IPS-18c (cell line): ENCODE data around the gene SYTL1.

ENCODE experiments used
- H3K4me3 ChIP-seq: 2 replicates; pipeline ENCODE4 v1.7.0; 2013; ENCODE audit warnings: low read depth, mild to moderate bottlenecking, low read length, moderate library complexity; ENCODE audit not compliant: insufficient read depth
- H3K9me3 ChIP-seq: one replicate; pipeline ENCODE4 v1.6.1; 2013; ENCODE audit warnings: mild to moderate bottlenecking, low read length, moderate library complexity; ENCODE audit not compliant: control insufficient read depth, insufficient read depth

Gene SYTL1, protein sequence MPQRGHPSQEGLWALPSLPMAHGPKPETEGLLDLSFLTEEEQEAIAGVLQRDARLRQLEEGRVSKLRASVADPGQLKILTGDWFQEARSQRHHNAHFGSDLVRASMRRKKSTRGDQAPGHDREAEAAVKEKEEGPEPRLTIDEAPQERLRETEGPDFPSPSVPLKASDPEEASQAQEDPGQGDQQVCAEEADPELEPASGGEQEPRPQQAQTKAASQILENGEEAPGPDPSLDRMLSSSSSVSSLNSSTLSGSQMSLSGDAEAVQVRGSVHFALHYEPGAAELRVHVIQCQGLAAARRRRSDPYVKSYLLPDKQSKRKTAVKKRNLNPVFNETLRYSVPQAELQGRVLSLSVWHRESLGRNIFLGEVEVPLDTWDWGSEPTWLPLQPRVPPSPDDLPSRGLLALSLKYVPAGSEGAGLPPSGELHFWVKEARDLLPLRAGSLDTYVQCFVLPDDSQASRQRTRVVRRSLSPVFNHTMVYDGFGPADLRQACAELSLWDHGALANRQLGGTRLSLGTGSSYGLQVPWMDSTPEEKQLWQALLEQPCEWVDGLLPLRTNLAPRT

DNA sequence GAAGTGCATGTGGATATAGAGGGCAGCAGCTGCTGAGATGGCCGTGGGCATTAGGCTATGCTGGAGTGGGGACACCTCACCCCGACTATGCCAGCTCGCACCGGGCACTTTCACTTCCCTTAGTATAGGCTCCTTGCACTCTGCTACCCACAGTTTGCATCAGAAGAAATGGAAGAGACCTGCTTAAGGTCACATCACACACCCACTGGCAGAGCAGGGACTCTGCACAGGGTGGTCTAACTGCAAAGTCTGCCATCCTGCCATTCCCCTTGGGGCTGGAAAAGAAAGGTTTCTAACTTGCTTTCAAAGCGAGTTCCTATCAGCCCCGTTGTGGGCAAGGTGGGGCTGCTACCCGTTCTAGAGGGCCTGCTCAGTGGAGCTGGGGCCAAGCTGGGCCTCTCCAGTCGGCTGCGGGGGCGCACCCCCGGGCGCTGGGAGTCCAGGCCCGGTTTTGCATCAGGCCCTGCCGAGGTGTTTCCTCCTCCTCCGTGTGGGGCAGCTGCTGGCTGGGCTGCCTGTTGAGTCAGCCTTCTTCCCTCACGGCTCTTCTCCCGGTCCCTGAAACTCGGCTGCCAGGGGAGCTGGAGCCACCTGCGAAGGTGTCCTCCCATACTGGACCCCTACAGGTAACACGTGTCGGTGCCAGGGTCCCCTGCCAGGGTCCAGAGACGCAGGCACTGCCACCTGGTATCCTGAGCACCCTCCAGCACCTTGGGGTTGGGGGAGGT is at the start of gene SYTL1:
Gene SYTL1, plus strand, starts transcription at position 498 of the 728 bp plus-strand sequence. CDS start 3,313 bp downstream, outside the sequence.
- no peaks in the 10 kb centered on the region for H3K9me3 ChIP-seq
- peak within 1 kb of the TSS; percentile 61 for H3K4me3 ChIP-seq

DNA sequence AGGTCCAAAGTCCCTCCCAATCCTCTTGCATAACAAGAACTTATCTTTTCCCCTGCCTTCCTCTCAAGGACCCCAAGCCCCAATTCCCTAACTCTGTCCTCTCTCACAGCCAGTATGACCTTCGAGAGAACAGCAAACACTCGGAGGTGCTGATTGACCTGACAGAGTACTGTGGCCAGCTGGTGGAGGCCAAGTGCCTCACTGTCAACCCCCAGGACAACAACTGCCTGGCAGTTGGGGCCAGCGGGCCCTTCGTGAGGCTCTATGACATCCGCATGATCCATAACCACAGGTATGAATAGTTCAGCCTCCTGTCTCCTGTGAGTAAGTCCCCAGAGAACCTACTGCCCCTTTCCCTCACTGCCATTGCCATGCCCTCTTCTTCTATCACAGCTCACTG is 49.7 kb upstream of the SYTL1 start:
- Histone ChIP-seq H3K9me3 (no peaks in the 10 kb centered on the region), H3K4me3 (no peak overlapping the region)

DNA sequence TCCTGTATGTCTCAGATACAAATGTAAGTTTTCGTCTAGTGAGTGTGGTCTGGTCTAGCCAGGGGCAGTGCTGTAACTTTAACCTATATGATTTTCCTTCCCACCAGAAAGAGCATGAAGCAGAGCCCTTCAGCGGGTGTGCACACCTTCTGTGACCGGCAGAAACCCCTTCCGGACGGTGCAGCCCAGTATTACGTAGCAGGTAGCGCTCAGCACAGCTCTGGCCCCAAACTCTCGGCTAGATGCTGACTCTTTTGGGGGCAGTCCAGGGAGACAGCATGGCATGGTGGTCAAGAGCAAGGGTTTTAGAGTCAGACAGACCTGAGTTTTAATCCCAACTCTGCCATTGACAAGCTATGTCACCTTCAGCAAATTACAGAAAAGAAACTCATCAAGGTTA is 47.9 kb upstream of the SYTL1 start:
- no peaks in the 10 kb centered on the region for H3K9me3 ChIP-seq
- H3K4me3 ChIP-seq, result no peak overlapping the region

DNA sequence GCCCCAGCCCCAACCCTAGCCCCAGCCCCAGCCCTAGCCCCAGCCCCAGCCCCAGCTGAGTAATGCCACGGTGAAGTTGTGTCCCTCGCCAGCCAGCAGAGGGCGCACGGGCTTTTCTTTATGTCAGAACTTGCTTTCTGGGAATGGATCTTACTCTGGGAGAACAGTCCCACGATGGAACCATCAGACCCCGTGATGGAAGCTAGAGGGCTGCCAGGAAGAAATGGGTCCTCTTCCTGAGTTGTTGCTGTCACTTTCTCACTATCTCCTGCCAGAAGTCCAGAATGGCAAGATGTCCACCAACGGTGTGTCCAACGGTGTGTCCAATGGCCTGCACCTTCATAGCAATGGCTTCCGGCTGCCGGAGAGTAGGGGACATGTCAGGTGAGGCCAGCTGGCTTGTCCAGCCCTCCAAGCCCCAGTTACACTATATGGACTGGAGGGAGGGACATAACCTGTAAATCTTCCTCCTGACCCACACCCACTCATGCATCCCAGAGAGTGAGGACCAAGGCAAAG is 45.0 kb upstream of the SYTL1 start:
- Histone ChIP-seq H3K4me3 (no peak overlapping the region), H3K9me3 (no peaks in the 10 kb centered on the region)

DNA sequence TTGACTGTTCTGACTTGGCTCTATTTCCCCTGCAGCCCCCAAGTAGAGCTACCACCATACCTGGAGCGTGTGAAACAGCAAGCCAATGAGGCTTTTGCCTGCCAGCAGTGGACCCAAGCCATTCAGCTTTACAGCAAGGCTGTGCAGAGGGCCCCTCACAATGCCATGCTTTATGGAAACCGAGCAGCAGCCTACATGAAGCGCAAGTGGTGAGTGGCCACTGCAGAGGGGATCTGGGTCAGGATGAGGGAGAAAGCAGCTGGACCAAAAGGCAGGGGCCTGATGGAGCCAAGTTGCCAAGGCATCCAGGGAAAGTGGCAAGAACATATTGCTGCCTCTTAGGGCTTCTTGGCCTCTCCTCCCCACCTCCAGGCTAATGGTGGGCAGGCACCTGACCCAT is 43.9 kb upstream of the SYTL1 start:
- H3K4me3 ChIP-seq, result no peak overlapping the region
- no peaks in the 10 kb centered on the region for H3K9me3 ChIP-seq

DNA sequence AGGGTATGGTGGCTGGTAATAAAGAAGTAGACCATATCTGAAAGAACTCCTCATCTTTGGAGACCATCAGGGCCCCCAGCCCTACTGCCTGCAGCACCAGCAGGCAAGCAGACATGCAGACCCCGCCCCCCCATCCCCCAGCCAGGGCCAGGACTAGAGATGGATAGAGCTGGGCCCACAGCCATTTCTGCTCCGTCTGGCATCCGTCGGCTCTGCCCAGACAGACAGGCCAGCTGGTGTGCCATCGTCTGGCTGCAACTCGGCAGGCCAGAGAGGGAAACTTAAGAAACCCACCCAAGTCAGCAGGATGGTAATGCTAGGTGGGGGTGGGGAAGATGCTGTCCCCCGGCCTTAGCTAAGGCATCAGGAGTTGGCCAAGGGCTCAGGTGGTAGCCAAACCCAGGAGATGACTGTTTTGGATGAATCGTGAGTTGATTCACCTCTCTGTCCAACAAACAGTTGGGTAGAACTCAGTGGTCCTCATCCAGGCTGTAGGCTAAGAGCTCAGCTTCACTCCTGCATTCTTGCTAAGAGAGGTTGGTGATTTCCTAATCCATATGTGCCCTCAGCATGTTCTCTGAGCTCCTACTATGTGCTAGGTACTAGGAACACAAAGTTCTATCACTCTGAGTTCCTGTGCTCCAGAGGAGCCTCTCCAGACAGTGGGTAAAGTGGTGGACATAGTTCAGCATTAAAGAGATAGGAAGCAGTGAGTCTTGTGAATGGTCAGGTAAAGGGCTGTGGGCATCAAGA is 43.0 kb upstream of the SYTL1 start:
- no peak overlapping the region for H3K4me3 ChIP-seq

DNA sequence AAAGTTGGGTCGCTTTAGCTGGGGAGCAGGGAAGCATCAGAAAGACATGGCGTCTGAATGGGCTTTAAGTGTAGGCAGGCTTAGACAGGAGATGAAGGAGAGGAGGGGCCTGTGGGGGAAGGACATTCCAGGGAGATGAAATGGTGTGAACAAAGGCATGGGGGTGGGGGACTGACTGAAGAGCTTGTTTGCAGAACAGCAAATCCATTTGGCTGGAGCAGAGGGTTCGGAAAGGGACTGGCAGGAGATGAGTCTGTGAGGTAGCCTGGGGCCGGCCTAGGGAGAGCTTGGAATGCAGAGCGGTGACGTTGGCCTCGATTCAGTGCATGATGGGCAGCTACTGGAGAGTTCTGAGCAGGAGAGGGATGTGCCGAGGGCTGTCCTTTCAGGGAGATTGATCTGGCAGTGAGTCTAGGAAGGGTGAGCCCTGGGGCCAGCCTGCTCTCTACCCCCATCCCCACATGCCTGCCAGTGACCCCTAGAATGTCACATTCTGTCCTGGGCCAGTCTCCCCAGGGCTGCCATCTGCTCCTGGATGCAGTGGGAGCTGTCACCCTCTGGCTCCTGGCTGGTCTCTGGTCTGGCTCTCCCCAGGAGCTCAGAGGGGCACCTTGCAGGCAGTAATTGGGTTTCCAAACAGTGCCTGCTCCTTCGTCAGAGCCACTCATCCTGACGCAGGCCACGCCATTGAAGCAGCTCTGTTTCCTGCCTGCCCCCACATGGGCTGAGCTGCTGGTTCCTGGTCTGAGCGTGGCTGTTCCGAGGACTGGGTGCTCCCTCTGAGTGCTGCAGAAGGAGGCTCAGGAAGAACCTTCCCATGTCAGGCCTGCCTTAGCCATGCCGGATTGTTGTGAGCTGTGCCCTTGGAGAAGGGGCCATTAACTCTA is 42.2 kb upstream of the SYTL1 start:
- H3K9me3 ChIP-seq, result no peaks in the 10 kb centered on the region
- H3K4me3 ChIP-seq, result no peak overlapping the region

More for the DNA sequence above, 43.0 kb upstream of the SYTL1 start:
- no peaks in the 10 kb centered on the region for H3K9me3 ChIP-seq

DNA sequence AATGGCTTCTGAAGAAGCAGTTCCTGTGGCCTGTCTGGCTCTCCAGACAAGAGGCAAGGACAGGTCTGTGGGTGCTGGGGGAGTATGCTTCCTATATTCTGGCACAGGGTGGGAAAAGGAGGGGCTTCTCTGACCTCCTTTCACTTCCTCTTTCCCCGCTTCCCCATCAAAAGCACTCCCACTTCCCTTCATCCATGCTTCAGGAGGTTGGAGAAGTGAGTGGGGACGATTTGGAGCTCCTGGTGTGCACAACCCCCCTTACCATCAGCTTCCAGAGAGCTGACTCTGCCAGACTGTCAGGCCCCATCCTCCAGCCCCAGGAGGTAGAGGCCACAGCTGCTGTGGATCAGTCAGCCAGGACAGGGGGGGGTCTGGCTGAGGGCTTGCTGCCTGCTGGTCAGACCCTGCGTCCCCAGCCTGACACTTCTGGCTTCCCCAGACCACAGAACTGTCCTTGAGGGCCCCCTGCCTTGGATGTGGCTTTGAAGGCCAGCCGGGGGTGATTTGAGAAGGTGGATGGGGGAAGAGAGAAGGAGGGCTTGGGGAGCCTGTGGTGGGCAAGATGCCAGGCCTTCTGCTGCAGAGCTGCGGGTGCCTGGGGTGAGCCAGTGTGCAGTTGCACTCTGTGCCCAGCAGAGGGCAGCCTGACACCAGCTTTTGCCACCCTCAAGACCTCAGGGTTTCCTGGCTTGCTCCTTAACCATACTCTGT is 41.3 kb upstream of the SYTL1 start:
- H3K9me3 ChIP-seq, result no peaks in the 10 kb centered on the region
- H3K4me3 ChIP-seq, result no peak overlapping the region

DNA sequence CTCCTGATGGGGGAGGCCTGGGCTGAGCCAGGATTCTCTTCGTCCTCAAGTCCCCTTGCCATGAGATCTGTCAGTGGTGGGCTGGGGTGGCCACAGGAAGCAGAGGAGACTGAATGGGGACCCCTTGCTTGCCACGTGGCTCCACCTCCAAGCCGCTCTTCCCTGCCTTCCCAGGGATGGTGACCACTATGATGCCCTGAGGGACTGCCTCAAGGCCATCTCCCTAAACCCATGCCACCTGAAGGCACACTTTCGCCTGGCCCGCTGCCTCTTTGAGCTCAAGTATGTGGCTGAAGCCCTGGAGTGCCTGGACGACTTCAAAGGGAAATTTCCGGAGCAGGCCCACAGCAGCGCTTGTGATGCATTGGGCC is 40.8 kb upstream of the SYTL1 start:
- no peak overlapping the region for H3K4me3 ChIP-seq
- H3K9me3 ChIP-seq, result no peaks in the 10 kb centered on the region

DNA sequence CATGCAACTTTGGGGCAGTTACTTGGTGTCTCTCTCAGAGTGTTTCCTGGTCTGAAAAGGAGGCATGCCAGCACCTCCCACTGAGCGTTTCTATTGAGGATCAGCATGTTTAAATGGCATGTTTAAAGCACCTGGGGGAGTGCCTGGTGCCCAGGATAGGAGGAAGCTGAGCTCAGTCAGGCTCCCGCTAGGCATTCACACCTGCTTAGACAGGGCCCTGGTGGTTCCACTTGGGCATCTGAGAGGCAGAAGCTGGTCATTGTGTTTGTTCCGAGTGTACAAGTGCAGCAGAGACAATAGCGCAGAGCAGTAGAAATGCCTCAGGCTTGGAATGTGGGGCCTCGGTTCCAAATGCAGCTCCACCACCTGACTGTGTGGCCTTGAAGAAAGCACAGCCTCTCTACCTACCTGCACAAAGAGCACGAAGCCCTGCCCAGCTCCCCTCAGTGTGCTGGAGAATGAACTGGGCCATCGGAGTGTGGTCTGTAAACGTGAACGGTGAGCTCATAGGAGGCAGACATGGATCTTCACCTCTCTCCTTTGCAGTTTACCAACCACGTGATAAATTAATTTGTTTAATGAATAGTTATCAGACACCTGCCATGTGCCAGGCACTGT is 40.1 kb upstream of the SYTL1 start:
- no peaks in the 10 kb centered on the region for H3K9me3 ChIP-seq
- no peak overlapping the region for H3K4me3 ChIP-seq

DNA sequence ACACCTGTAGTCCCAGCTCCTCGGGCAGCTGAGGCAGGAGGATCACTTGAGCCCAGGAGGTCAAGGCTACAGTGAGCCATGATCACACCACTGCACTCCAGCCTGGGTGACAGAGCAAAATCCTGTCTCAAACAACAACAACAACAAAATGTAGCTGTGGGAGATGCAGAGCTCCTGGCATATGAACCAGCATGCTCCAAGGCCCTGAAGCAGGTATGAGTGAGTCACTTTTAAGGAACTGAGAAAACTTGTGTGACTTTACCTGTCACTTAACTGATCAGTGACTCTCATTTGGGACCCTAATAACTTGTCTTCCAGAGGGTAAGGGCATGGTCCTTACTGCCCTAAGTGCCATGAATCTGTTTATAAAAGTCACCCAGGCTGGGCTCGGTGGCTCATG is 39.2 kb upstream of the SYTL1 start:
- Histone ChIP-seq H3K9me3 (no peaks in the 10 kb centered on the region), H3K4me3 (no peak overlapping the region)

DNA sequence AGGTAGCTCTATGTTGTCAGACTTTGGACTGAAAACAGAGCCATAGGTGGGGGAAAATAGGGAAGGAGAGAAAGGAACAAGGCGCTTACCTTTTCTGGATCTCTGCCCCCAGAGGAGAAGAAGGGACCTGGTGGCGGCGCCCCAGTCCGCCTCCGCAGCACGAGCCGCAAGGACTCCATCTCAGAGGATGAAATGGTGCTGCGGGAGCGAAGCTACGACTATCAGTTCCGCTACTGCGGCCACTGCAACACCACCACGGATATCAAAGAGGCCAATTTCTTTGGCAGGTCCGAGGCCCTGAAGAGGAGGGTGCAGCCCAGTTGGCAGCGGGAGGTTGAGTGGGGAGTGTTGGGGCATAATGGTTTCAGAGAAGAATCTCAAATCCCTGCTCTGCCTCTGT is 38.3 kb upstream of the SYTL1 start:
- Histone ChIP-seq H3K4me3 (no peak overlapping the region), H3K9me3 (no peaks in the 10 kb centered on the region)

DNA sequence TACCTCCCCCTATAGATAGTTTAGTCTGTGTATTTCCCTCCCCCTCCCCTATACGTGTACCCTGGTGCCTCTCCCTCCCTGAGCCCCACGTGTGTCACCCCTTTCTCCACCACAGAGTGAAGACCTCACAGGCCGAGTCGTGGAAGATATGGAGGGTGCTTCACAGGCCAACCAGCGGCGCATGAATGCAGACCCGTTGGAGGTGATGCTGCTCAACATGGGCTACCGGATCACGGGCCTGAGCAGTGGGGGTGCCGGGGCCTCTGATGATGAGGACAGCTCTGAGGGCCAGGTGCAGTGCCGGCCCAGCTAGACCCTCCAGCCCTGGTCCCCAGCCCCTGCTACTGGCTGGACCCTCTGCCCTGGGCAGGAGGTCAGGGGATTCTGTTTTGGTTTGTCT is 35.8 kb upstream of the SYTL1 start:
- Histone ChIP-seq H3K9me3 (no peaks in the 10 kb centered on the region), H3K4me3 (no peak overlapping the region)

DNA sequence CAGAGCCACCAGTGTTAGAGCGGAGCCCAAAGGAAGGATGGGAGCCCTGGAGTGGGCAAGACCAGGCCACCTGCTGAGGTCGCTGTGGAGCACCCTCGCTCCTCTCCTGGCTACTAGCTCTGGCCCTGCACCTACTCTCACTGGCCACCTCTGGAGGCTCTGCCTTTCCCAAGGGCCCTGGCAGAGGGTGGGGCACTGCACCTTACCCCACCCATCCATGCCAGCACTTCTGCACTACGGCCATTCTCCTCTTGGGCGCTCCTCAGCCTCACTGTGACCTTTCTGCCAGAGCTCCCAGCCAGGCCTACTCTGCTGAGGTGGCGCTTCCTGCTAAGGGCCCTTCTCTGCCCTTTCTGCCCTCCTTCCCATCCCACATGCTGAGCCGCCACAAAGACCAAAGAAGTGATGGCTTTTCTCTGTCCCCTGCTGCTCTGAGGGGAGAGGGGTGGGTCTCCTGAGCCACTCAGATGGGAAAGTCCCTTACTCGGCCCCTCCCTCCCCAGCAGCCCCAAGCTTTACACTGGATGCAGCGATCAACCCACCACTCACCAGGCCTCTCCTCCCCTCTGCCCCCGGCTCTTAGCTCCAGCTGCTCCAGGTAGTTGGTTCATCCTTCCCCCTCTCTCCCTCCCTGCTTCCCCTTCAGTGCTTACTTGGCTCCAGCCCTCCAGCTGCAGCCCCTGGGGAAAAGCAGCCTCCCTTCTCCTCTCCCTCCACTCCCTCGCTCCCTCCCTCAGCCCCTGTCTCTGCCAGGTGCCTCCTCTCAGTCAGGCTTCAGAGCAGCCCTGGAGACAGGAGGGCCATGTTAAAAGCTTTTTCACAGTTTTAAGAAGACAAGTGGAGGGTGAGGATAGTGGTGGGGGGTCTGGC is 34.7 kb upstream of the SYTL1 start:
- Histone ChIP-seq H3K4me3 (no peak overlapping the region; the same call in 1 of the 2 replicates), H3K9me3 (no peaks in the 10 kb centered on the region)
